ENCODE measurements around the gene MTMR2. TPM values are rescaled to one million over a fixed set of nuclear protein-coding genes. Genes with fewer than 3 reads are reported as not detected.

The MTMR2 gene
- total RNA-seq, 1 experiment from 2014 or later = 29.1 TPM

- TF ChIP-seq ZNF274 (IDR thresholded peaks at IDR 0.05; ENCODE audit: low read depth, low read length) = no peak
- no peak for TF ChIP-seq EGR1 (IDR thresholded peaks at IDR 0.05; ENCODE audit: low read depth)
Observed at GRCh38 chr11:95931916-95932315, 8.0 kb upstream of the MTMR2 start (continued).

DNA sequence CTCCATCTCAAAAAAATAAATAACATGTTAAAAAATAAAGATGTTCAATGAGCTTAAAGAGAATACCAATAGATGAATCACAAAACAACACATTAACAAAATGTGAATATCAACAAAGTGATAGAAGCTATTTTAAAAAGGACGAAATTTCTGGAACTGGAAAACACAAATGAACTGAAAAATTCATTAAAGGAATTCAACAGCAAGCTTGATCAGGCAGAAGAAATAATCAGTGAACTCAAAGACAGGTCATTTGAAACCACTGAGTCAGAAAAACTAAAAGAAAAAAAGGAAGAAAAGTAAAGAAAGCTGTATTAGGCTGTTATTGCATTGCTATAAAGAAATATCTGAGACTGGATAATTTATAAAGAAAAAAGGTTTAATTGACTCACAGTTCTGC, 7.0 kb upstream of the MTMR2 start:
- POLR2A ChIA-PET = no interaction called here
- BruUV-seq (replicated peaks) = no TSS peak
- no peak for TF ChIP-seq ZNF274 (IDR thresholded peaks at IDR 0.05; ENCODE audit: low read depth, low read length)
- TF ChIP-seq SIN3A (IDR thresholded peaks at IDR 0.05; ENCODE audit: low read depth) = no peak
- no peak for TF ChIP-seq POLR2AphosphoS5 (IDR thresholded peaks at IDR 0.05; ENCODE audit: low read depth, low read length)
- no peak for TF ChIP-seq YY1 (IDR thresholded peaks at IDR 0.05; ENCODE audit: extremely low read depth, insufficient replicate concordance, low read depth, low read length)
- TF ChIP-seq SP1 (IDR thresholded peaks at IDR 0.05; ENCODE audit: low read depth) = no peak
- TF ChIP-seq RAD21 (IDR thresholded peaks at IDR 0.05; ENCODE audit: low read depth) = no peak
- no peak for TF ChIP-seq JUND (IDR thresholded peaks at IDR 0.05)
- TF ChIP-seq REST (IDR thresholded peaks at IDR 0.05; ENCODE audit: low read depth) = no peak
- no peak for TF ChIP-seq CEBPB (IDR thresholded peaks at IDR 0.05; ENCODE audit: low read depth)
- TF ChIP-seq EZH2 (IDR thresholded peaks at IDR 0.05) = no peak
- TF ChIP-seq SRF (IDR thresholded peaks at IDR 0.05; ENCODE audit: low read depth) = no peak
- TF ChIP-seq EZH2phosphoT487 (IDR thresholded peaks at IDR 0.05; ENCODE audit: borderline replicate concordance) = no peak
- TF ChIP-seq, protein P1, sequence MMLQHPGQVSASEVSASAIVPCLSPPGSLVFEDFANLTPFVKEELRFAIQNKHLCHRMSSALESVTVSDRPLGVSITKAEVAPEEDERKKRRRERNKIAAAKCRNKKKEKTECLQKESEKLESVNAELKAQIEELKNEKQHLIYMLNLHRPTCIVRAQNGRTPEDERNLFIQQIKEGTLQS (IDR thresholded peaks at IDR 0.05) = no peak
- no peak for TF ChIP-seq POLR2A (IDR thresholded peaks at IDR 0.05; ENCODE audit: borderline replicate concordance, extremely low read depth, insufficient read depth, insufficient read length)
- TF ChIP-seq EGR1 (IDR thresholded peaks at IDR 0.05; ENCODE audit: low read depth) = no peak
- no peaks in the 10 kb centered on the region for H3K27me3 ChIP-seq (ENCODE audit: insufficient read depth, low read length)
- H3K9me3 ChIP-seq (ENCODE audit: control insufficient read depth in 1 of 2, insufficient read depth in 1 of 2, low read depth in 1 of 2, low read length in 2 of 2) = no peaks in the 10 kb centered on the region
- no peaks in the 10 kb centered on the region for H4K20me1 ChIP-seq (ENCODE audit: insufficient read depth)
- no peak overlapping the region for H2AFZ ChIP-seq (ENCODE audit: low read depth, low read length, poor library complexity, severe bottlenecking)
- ATAC-seq (no peak), DNase-seq (ENCODE audit: low read depth, low spot score) (no peak)
- H3K4me1 ChIP-seq (ENCODE audit: control insufficient read depth in 1 of 2, insufficient read depth in 2 of 2, low read length in 2 of 2) = no peaks in the 10 kb centered on the region
- no peak overlapping the region for H3K4me2 ChIP-seq (ENCODE audit: low read length)
- CTCF ChIA-PET = interaction anchor here (1.2 kb wide), 1 partner anchor 412 kb away, joined by 3 read pairs; the partner anchor contains the start of gene MAML2
- H3K9me2 ChIP-seq (ENCODE audit: insufficient read depth) = no peaks in the 10 kb centered on the region
- intact Hi-C loops (cut with micrococcal nuclease) = no loop called here
- H3K79me2 ChIP-seq (ENCODE audit: insufficient read depth, low read length) = no peaks in the 10 kb centered on the region
- H3K36me3 ChIP-seq (ENCODE audit: control insufficient read depth in 1 of 2, insufficient read depth in 2 of 2, low read length in 2 of 2) = no peaks in the 10 kb centered on the region
- RAD21 ChIA-PET (ENCODE audit: low non-redundant PET in 1 of 2, low total read pairs in 2 of 2, uncharacterized antibody in 2 of 2, unreplicated experiment in 2 of 2) = no interaction called here
- H3K4me3 ChIP-seq (replicated peaks in 1 of 2; ENCODE audit: low read depth in 1 of 2, low read length in 2 of 2) = no peak overlapping the region
- no peak overlapping the region for H3K27ac ChIP-seq (ENCODE audit: low read depth, low read length)
- no peak overlapping the region for H3K9ac ChIP-seq (ENCODE audit: low read length)
